Large intestine (tissue), 3 donors: ENCODE measurements around the gene TRIP13. TPM values are rescaled to one million over a fixed set of nuclear protein-coding genes. Genes with fewer than 3 reads are reported as not detected.
"Not testable (repeated sequence)": the region's sequence is repeated elsewhere in the genome, so short reads cannot be mapped to it uniquely, and the experiment has no call there.

Experiments used
- DNase-seq, 2 donors: peaks; one replicate each; pipeline versions ENCODE4 v3.0.0 to v3.0.0-alpha.2; 2013
- H3K27ac ChIP-seq: one replicate; pipeline ENCODE4 v1.5.1; 2013; ENCODE audit warnings: low read length
- H3K27me3 ChIP-seq: 2 replicates; pipeline ENCODE4 v1.6.1; 2013; ENCODE audit warnings: low read length; ENCODE audit not compliant: control insufficient read depth, insufficient read depth
- H3K36me3 ChIP-seq: 2 replicates; pipeline ENCODE4 v1.6.1; 2013; ENCODE audit warnings: low read length; ENCODE audit not compliant: control insufficient read depth, insufficient read depth
- H3K4me1 ChIP-seq: one replicate; pipeline ENCODE4 v1.6.1; 2013; ENCODE audit warnings: low read length; ENCODE audit not compliant: control insufficient read depth, insufficient read depth
- H3K4me3 ChIP-seq: one replicate; pipeline ENCODE4 v1.5.1; 2013; ENCODE audit warnings: low read length
- H3K9me3 ChIP-seq: one replicate; pipeline ENCODE4 v1.6.1; 2013; ENCODE audit warnings: mild to moderate bottlenecking, low read depth, low read length, moderate library complexity; ENCODE audit not compliant: control insufficient read depth
- WGBS: methylation state at CpG from one replicate; pipeline ENCODE4 v1.1.5; 2013; ENCODE audit warnings: low lambda C conversion rate; ENCODE audit not compliant: insufficient coverage; 5-methylcytosine and 5-hydroxymethylcytosine counted together
- polyA plus RNA-seq: library from polyadenylated mRNA; unstranded; fragments of 120-200 nt; gene quantifications from one replicate; pipeline ENCODE4 v1.2.1, GENCODE V29; 2013

The TRIP13 gene
- polyA plus RNA-seq, 1 donor = 8.3 TPM

DNA sequence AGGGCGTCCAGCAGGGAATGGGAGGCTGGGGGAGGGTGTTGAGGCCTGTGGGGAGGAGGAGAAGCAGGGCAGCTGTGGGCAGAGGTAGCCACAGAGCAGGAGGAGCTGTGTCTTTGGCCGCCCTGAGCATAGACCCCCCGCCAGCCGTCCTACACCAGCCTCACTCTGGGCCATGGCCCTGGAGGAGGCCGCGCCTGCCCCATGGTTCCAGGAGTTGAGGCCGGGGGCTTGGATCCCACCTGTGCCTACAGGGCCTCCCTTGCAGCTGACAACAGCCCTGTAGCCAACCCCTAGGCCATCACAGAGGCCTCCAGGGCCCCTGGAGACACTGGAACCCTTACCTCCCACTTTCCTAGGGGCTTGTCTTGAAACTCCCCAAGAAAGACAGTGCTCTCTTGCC, 44.9 kb upstream of the TRIP13 start:
- H3K27me3 ChIP-seq, DNase-seq: not testable (repeated sequence)
- no CpG with 5 or more reads among the region's 7 CpGs for WGBS

DNA sequence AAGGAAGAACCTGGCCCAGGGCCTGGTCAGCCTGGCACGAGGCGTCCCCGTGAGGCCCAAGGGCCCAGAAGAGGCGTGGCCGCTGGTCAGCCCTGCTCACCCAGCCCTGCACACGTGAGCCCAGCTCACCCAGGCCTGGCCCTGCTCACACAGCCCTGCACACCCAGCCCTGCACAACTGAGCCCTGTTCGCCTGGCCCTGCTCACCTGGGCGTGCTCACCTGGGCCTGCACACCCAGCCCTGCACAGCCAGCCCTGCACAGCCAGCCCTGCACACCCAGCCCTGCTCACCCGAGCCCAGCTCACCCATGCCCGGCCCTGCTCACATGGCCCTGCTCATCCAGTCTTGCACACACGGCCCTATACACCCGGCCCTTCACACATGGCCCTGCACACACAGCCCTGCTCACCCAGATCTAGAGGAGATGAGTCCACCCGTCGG, 44.0 kb upstream of the TRIP13 start:
- no peak for DNase-seq
- Histone ChIP-seq H3K36me3 (no peaks in the 10 kb centered on the region), H3K27ac (no peak overlapping the region), H3K9me3 (no peaks in the 10 kb centered on the region), H3K4me1 (peaks cover 23% of the 10 kb centered on the region), H3K4me3 (no peak overlapping the region), H3K27me3 (no peaks in the 10 kb centered on the region)
- no CpG with 5 or more reads among the region's 14 CpGs for whole genome bisulfite sequencing

More for the DNA sequence above, 44.9 kb upstream of the TRIP13 start:
- peaks cover 23% of the 10 kb centered on the region for H3K4me1 ChIP-seq
- H3K36me3 ChIP-seq, H3K27ac ChIP-seq, H3K4me3 ChIP-seq, H3K9me3 ChIP-seq: not testable (repeated sequence)

DNA sequence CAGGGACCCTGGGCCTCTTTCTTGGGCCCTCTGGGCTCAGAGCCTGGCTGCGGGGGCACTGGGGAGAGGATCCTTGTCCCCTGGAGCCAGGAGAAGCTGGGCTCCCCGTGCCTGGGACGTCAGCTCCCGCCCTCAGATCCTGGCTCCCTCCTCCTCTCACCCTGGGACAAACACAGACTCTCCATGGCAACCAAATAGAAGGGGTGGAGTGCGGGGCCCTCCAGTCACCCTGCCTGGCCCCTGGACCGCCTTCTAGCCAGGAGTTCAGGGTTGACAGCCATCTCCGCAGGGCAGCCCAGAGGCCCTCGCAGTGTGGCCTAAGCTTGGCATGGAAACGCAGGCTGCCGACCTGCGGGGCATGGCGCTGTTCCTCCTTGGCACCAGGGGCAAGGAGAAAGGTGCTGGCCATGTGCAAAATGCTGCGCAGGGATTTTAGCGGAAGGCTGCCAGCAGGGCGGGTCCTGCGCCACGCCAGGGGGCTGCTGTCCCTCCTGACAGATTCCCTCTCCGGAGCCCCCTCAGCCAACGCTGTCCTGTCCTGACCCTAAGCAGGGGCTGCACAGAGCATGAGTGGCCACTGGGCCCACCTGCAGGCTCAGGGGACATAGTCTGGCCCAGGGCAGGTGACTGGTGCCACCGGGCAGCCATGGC, 42.9 kb upstream of the TRIP13 start:
- Histone ChIP-seq H3K36me3 (no peaks in the 10 kb centered on the region), H3K4me3 (peak overlapping the region; percentile 31), H3K4me1 (peaks cover 23% of the 10 kb centered on the region), H3K27me3 (no peaks in the 10 kb centered on the region), H3K27ac (no peak overlapping the region), H3K9me3 (no peaks in the 10 kb centered on the region)
- DNase-seq = peak; percentile 85 to 93
- no CpG with 5 or more reads among the region's 20 CpGs for WGBS

DNA sequence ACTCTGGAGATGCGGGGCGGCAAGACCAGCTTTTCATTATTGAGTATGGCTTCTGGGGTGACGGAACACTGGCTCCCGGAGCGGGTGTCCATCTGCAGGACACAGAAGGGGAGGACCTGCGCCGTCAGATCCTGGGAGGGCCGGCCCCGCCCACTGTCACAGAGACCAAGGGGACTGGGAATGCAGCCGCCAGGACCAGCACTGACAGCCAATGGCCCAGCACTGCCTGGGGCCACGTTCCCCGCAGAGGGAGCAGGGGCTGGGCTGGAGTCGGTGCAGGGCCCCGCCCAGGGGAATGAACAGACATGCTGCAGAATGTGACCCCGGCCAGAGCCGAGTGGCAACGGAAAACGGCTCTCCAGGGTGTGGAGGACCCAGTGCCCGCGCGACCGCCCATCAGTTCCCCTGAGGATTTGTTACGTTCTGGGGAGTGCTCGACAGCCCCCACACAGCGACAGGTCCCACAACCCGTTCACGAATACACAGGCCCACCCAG, 42.1 kb upstream of the TRIP13 start, which contains the start of gene ZDHHC11:
TSS of gene ZDHHC11 (minus strand) at position 476 of the 496 bp plus-strand sequence. CDS start at position 92, 384 bp downstream.
- H3K4me3 ChIP-seq = peak within 1 kb of the TSS; percentile 31
- peak; percentile 43 to 68 for DNase-seq
- no peak within 1 kb of the TSS for H3K27ac ChIP-seq
- WGBS = no CpG with 5 or more reads among the region's 27 CpGs
- H3K36me3 ChIP-seq = no peaks in the 10 kb centered on the region
- no peaks in the 10 kb centered on the region for H3K9me3 ChIP-seq
- no peaks in the 10 kb centered on the region for H3K27me3 ChIP-seq
- peaks cover 23% of the 10 kb centered on the region for H3K4me1 ChIP-seq

DNA sequence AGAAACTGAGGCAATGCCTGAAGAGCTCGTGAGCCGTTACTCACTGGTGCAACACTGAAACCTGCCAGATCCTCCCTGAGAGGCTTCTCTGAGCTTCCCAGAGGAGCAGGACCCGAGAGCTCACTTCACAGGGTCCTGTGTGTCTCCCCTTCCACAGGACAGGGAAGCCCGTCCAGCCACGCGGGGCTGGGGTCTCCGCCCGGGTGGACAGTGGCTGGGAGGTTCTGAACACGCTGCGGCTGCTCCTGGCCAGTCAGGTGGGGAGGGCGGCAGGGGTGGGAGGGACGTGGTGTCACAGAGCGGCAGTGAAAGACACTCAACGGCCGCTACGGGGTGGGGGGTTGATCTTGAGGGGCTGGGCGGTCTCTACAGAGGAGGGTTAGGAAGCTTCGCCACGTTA, 41.6 kb upstream of the TRIP13 start:
- no peaks in the 10 kb centered on the region for H3K27me3 ChIP-seq
- no CpG with 5 or more reads among the region's 19 CpGs for WGBS
- DNase-seq = no peak

DNA sequence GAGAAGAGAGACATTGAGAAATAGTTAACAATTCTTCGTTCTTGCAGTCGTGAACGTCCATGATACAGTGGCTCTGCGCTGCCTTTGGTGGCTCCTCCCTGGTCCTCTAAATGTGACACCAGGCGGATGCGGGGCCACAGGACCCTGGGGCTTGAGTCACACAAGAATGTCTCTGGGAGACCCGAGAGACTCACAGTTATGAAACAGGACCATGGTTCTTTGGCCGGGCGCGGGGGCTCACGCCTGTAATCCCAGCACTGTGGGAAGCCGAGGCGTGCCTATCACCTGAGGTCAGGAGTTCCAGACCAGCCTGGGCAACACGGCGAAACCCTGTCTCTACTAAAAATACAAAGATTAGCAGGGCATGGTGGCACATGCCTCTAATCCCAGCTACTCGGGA, 41.1 kb upstream of the TRIP13 start:
- Histone ChIP-seq H3K9me3 (peaks cover under 1% of the 10 kb centered on the region), H3K4me3 (no peak overlapping the region), H3K27ac (no peak overlapping the region), H3K27me3 (no peaks in the 10 kb centered on the region), H3K36me3 (no peaks in the 10 kb centered on the region), H3K4me1 (peaks cover 23% of the 10 kb centered on the region)
- no peak for DNase-seq
- WGBS = 67% methylated on average over 2 of the region's 16 CpGs

More for the DNA sequence above, 41.6 kb upstream of the TRIP13 start:
- H3K4me3 ChIP-seq = no peak overlapping the region
- H3K9me3 ChIP-seq = no peaks in the 10 kb centered on the region
- H3K27ac ChIP-seq = no peak overlapping the region
- peaks cover 23% of the 10 kb centered on the region for H3K4me1 ChIP-seq
- no peaks in the 10 kb centered on the region for H3K36me3 ChIP-seq

DNA sequence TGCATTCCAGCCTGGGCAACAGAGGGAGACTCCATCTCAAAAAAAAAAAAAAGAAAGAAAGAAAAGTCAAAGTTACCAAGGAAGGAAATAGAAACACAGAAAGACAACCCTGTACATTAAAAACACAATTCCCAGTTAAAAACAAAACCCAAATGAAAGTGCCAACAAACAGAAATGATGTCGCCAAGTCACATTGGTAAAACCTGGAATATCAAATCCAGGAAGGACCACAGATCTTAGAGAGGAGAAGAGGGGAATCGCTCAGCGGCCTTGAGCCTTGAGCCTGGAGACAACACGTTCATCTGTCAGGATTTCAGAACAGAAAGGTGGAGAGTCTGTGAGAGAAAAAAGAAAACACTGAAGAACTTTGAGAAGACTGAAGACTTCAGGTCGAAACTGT, 40.7 kb upstream of the TRIP13 start:
- peak in 1 of 2 donors; percentile 13 for DNase-seq
- Histone ChIP-seq H3K4me3 (no peak overlapping the region), H3K36me3 (no peaks in the 10 kb centered on the region), H3K4me1 (peaks cover 23% of the 10 kb centered on the region), H3K9me3 (peaks cover 4% of the 10 kb centered on the region), H3K27me3 (no peaks in the 10 kb centered on the region), H3K27ac (no peak overlapping the region)
- WGBS = 80% methylated on average over 1 of the region's 5 CpGs

DNA sequence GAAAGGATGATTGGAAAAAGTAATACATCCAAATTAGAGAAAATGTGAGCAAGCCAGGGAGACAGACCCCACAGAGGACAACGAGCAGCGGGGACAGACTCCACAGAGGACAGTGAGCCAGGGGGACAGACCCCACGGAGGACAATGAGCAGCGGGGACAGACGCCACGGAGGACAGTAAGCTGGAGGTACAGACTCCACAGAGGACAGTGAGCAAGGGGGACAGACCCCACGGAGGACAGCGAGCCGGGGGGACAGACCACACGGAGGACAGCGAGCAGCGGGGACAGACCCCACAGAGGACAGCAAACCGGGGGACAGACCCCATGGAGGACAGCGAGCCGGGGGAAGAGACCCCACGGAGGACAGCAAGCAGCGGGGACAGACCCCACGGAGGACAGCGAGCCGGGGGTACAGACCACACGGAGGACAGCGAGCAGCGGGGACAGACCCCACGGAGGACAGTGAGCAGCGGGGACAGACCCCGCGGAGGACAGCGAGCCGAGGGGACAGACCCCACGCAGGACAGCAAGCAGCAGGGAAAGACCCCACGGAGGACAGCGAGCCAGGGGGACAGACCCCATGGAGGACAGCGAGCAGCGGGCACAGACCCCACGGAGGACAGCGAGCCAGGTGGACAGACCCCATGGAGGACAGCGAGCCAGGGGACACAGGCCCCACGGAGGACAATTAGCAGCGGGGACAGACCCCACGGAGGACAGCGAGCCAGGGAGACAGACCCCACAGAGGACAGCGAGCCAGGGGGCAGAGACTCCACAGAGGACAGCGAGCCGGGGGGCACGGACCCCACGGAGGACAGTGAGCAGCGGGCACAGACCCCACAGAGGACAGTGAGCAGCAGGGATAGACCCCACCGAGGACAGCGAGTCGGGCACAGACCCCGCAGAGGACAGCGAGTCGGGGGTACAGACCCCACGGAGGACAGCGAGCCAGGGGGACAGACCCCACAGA, 40.0 kb upstream of the TRIP13 start:
- DNase-seq = no peak
- peaks cover 4% of the 10 kb centered on the region for H3K9me3 ChIP-seq
- no peak overlapping the region for H3K4me3 ChIP-seq
- no peak overlapping the region for H3K27ac ChIP-seq
- whole genome bisulfite sequencing = 77% methylated on average over 3 of the region's 55 CpGs
- no peaks in the 10 kb centered on the region for H3K27me3 ChIP-seq
- peaks cover 23% of the 10 kb centered on the region for H3K4me1 ChIP-seq
- no peaks in the 10 kb centered on the region for H3K36me3 ChIP-seq

DNA sequence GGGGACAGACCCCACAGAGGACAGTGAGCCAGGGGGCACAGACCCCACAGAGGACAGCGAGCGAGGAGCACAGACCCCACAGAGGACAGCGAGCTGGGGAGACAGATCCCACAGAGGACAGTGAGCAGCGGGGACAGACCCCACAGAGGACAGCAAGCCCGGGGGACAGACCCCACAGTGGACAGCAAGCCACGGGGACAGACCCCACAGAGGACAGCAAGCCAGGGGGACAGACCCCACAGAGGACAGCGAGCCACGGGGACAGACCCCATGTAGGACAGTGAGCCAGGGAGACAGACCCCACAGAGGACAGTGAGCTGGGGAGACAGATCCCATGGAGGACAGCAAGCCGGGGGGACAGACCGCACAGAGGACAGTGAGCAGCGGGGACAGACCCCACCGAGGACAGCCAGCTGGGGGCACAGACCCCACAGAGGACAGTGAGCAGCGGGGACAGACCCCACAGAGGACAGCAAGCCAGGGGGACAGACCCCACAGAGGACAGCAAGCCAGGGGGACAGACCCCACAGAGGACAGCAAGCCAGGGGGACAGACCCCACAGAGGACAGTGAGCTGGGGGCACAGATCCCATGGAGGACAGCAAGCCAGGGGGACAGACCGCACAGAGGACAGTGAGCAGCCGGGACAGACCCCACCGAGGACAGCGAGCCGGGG, 39.1 kb upstream of the TRIP13 start:
- WGBS = no CpG with 5 or more reads among the region's 18 CpGs
- not testable (repeated sequence) for DNase-seq, H3K27ac ChIP-seq, H3K36me3 ChIP-seq, H3K4me3 ChIP-seq, H3K27me3 ChIP-seq, H3K9me3 ChIP-seq
- peaks cover 23% of the 10 kb centered on the region for H3K4me1 ChIP-seq

DNA sequence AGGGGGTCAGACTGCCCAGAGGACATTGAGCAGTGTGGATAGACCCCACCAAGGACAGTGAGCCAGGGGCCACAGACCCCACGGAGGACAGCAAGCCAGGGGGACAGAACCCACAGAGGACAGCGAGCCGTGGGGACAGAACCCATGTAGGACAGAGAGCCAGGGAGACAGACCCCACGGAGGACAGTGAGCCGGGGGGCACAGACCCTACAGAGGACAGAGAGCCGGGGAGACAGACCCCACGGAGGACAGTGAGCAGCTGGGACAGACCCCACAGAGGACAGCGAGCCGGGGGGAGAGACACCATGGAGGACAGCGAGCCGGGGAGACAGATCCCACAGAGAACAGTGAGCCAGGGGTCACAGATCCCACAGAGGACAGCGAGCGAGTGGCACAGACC, 38.5 kb upstream of the TRIP13 start:
- H3K4me3 ChIP-seq = no peak overlapping the region
- H3K9me3 ChIP-seq = peaks cover 4% of the 10 kb centered on the region
- DNase-seq = no peak
- no peaks in the 10 kb centered on the region for H3K36me3 ChIP-seq
- WGBS = no CpG with 5 or more reads among the region's 13 CpGs
- peaks cover 21% of the 10 kb centered on the region for H3K4me1 ChIP-seq
- H3K27me3 ChIP-seq = no peaks in the 10 kb centered on the region
- no peak overlapping the region for H3K27ac ChIP-seq
